HG03469 (cell line): ENCODE data around the gene SDCBP2.

Experiments
- ATAC-seq: cut with Tn5 transposase; IDR thresholded peaks from one replicate; pipeline ENCODE4 v1.9.1; 2021; ENCODE audit warnings: mild to moderate bottlenecking, moderate library complexity, moderate number of reproducible peaks; ENCODE audit not compliant: unreplicated experiment

SDCBP2 gene

GRCh38 chr20:1298888-1299511 is 29.9 kb downstream of the SDCBP2 start:
- ATAC-seq, result no peak

- ATAC-seq, result no peak
Observed at GRCh38 chr20:1298166-1298565, 30.8 kb downstream of the SDCBP2 start.

- ATAC-seq, result no peak
Observed at GRCh38 chr20:1297486-1297885, 31.5 kb downstream of the SDCBP2 start.

GRCh38 chr20:1296922-1297321 is 32.0 kb downstream of the SDCBP2 start:
- ATAC-seq, result no peak

GRCh38 chr20:1296117-1296610 is 32.8 kb downstream of the SDCBP2 start:
- no peak for ATAC-seq

- no peak for ATAC-seq
Observed at GRCh38 chr20:1295276-1295930, 33.5 kb downstream of the SDCBP2 start.

GRCh38 chr20:1294497-1294896 is 34.4 kb downstream of the SDCBP2 start:
- ATAC-seq, result no peak

- no peak for ATAC-seq
Observed at GRCh38 chr20:1293641-1294379, 35.1 kb downstream of the SDCBP2 start.

GRCh38 chr20:1292620-1293019 is 36.3 kb downstream of the SDCBP2 start:
- no peak for ATAC-seq

- no peak for ATAC-seq
Observed at GRCh38 chr20:1291191-1291741, 37.7 kb downstream of the SDCBP2 start.

GRCh38 chr20:1287787-1288569 is 41.0 kb downstream of the SDCBP2 start:
- no peak for ATAC-seq

- ATAC-seq, result no peak
Observed at GRCh38 chr20:1287306-1287705, 41.6 kb downstream of the SDCBP2 start.

- no peak for ATAC-seq
Observed at GRCh38 chr20:1286267-1287024, 42.5 kb downstream of the SDCBP2 start.

- no peak for ATAC-seq
Observed at GRCh38 chr20:1283522-1284510, 45.1 kb downstream of the SDCBP2 start.

- ATAC-seq, result no peak
Observed at GRCh38 chr20:1282966-1283365, 46.0 kb downstream of the SDCBP2 start.

GRCh38 chr20:1281279-1282057 is 47.5 kb downstream of the SDCBP2 start:
- ATAC-seq, result no peak

GRCh38 chr20:1280195-1281102 is 48.5 kb downstream of the SDCBP2 start:
- no peak for ATAC-seq
